ENCODE results near the gene CFAP44.
"Not testable (repeated sequence)": the region's sequence is repeated elsewhere in the genome, so short reads cannot be mapped to it uniquely, and the experiment has no call there.

The CFAP44 gene

GRCh38 chr3:113441051-113441770 is at the start of gene CFAP44:
Gene CFAP44 (minus strand): TSS chr3:113441493. CDS start chr3:113433664, 7,829 bp downstream.
- peak; percentile 1 for DNase-seq

GRCh38 chr3:113485161-113485609 is 43.9 kb upstream of the CFAP44 start:
- DNase-seq: no peak

GRCh38 chr3:113468539-113468938 is 27.2 kb upstream of the CFAP44 start:
- DNase-seq: no peak

- DNase-seq: no peak
Observed at GRCh38 chr3:113461488-113461887, 20.2 kb upstream of the CFAP44 start.

- not testable (repeated sequence) for DNase-seq
Observed at GRCh38 chr3:113458554-113458953, 17.3 kb upstream of the CFAP44 start.

- no peak for DNase-seq
Observed at GRCh38 chr3:113455446-113455845, 14.2 kb upstream of the CFAP44 start.

GRCh38 chr3:113454630-113455029 is 13.3 kb upstream of the CFAP44 start:
- no peak for DNase-seq

GRCh38 chr3:113454057-113454456 is 12.8 kb upstream of the CFAP44 start:
- no peak for DNase-seq

- DNase-seq: no peak
Observed at GRCh38 chr3:113450911-113451310, 9.6 kb upstream of the CFAP44 start.

- DNase-seq: no peak
Observed at GRCh38 chr3:113439606-113440005, 1.7 kb downstream of the CFAP44 start.

GRCh38 chr3:113438224-113438623 is 3.1 kb downstream of the CFAP44 start:
- DNase-seq: no peak

GRCh38 chr3:113437411-113437810 is 3.9 kb downstream of the CFAP44 start:
- DNase-seq: no peak

GRCh38 chr3:113436809-113437208 is 4.5 kb downstream of the CFAP44 start:
- DNase-seq: no peak

- DNase-seq: no peak
Observed at GRCh38 chr3:113431811-113432210, 9.5 kb downstream of the CFAP44 start.

- DNase-seq: no peak
Observed at GRCh38 chr3:113428581-113428980, 12.7 kb downstream of the CFAP44 start.

GRCh38 chr3:113423699-113424098 is 17.6 kb downstream of the CFAP44 start:
- no peak for DNase-seq

- DNase-seq: no peak
Observed at GRCh38 chr3:113421082-113421481, 20.2 kb downstream of the CFAP44 start.

GRCh38 chr3:113409676-113410075 is 31.6 kb downstream of the CFAP44 start:
- DNase-seq: no peak

GRCh38 chr3:113405180-113405579 is 36.1 kb downstream of the CFAP44 start:
- no peak for DNase-seq

- no peak for DNase-seq
Observed at GRCh38 chr3:113404637-113405036, 36.7 kb downstream of the CFAP44 start.

All from stimulated activated naive CD4-positive, alpha-beta T cell treated with Interleukin-2 at 50 U/mL for 16 hours (primary cell).